Omental fat pad (tissue), 4 donors: Measurements from ENCODE around the gene WDR76. TPM values are rescaled to one million over a fixed set of nuclear protein-coding genes. Genes with fewer than 3 reads are reported as not detected.
A peak's percentile ranks its signal among the peaks of the same experiment; 100 is the strongest.

ENCODE experiments used
- ATAC-seq: fragments of 150-250 bp; one replicate; pipeline ENCODE4 v1.9.1; 2016; ENCODE audit warnings: mild to moderate bottlenecking, moderate library complexity; ENCODE audit not compliant: low FRiP score
- DNase-seq: peaks from one replicate; pipeline ENCODE4 v3.0.0-alpha.2; 2019; ENCODE audit warnings: low spot score
- CTCF ChIP-seq, 3 donors: fragments of 450-650 bp; IDR thresholded peaks; one replicate each; pipeline ENCODE4 v1.5.1; 2016 to 2017; ENCODE audit warnings: antibody characterized with exemption in 3 of 3, mild to moderate bottlenecking in 3 of 3, moderate library complexity in 2 of 3
- total RNA-seq, 4 donors: library from RNA; depleted of rRNA; stranded (reverse); fragments of >200 nt; gene quantifications; one replicate each; pipeline ENCODE4 v1.1.0, GENCODE V29; 2016

WDR76 gene
- 1 to 10 TPM; 2.0 to 9.9 (median 3.2) TPM for total RNA-seq

GRCh38 chr15:43826508-43827341 lies at the start of gene WDR76:
Gene WDR76 (plus strand): TSS chr15:43827002. CDS start chr15:43827033, 31 bp downstream.
- ATAC-seq (peak; percentile 82), DNase-seq (peak; percentile 54)
- no peak for TF ChIP-seq CTCF (IDR thresholded peaks at IDR 0.05)

- TF ChIP-seq CTCF (IDR thresholded peaks at IDR 0.05), result peak in 1 of 3 donors; percentile 57
- DNase-seq (peak; percentile 59), ATAC-seq (peak; percentile 90)
Observed at GRCh38 chr15:43777267-43777914, 49.4 kb upstream of the WDR76 start.

GRCh38 chr15:43779016-43779415 lies 47.8 kb upstream of the WDR76 start:
- no peak for TF ChIP-seq CTCF (IDR thresholded peaks at IDR 0.05)
- DNase-seq, result no peak
- no peak for ATAC-seq

- DNase-seq (no peak), ATAC-seq (no peak)
- no peak for TF ChIP-seq CTCF (IDR thresholded peaks at IDR 0.05)
Observed at GRCh38 chr15:43789409-43789808, 37.4 kb upstream of the WDR76 start.

GRCh38 chr15:43791993-43792760 lies 34.6 kb upstream of the WDR76 start, which contains the start of gene SERF2:
Gene SERF2 (plus strand): TSS chr15:43792320. CDS start chr15:43792377, 57 bp downstream.
- peak; percentile 99 for DNase-seq
- peak; percentile 98 for ATAC-seq

More at GRCh38 chr15:43791993-43792760, 34.6 kb upstream of the WDR76 start, which contains the start of gene SERF2:
- no peak for TF ChIP-seq CTCF (IDR thresholded peaks at IDR 0.05)
